Kidney (tissue), 14 donors: ENCODE data around the gene KIF1C. TPM values are rescaled to one million over a fixed set of nuclear protein-coding genes. Genes with fewer than 3 reads are reported as not detected.

ENCODE experiments used
- DNase-seq, 5 donors: peaks; one replicate each; pipeline ENCODE4 v3.0.0-alpha.2; 2013 to 2020
- FAIRE-seq: peaks from 2 replicates; lab custom pipeline; 2012; peaks lifted over from hg19 to GRCh38; lab: Jason Lieb, UNC
- H3K27ac ChIP-seq, 2 donors: one replicate each; pipeline ENCODE4 v1.7.0; 2013; ENCODE audit warnings: low read depth in 2 of 2, low read length in 2 of 2, inconsistent platforms in 1 of 2
- H3K27me3 ChIP-seq: one replicate; pipeline ENCODE4 v1.7.1; 2013; ENCODE audit warnings: low read length, inconsistent platforms; ENCODE audit not compliant: control insufficient read depth, insufficient read depth
- H3K36me3 ChIP-seq, 3 donors: one replicate each; pipeline versions ENCODE4 v1.7.0 to v1.7.1; 2013; ENCODE audit warnings: low read length in 3 of 3, control low read depth in 1 of 3, inconsistent platforms in 1 of 3; ENCODE audit not compliant: insufficient read depth in 3 of 3, control insufficient read depth in 2 of 3
- H3K4me1 ChIP-seq, 3 donors: one replicate each; pipeline versions ENCODE4 v1.7.0 to v1.7.1; 2013; ENCODE audit warnings: low read length in 3 of 3, inconsistent platforms in 1 of 3, low read depth in 1 of 3; ENCODE audit not compliant: control insufficient read depth in 2 of 3, insufficient read depth in 2 of 3
- H3K4me3 ChIP-seq, 3 donors: one replicate each; pipeline versions ENCODE4 v1.7.0 to v1.8.1; 2013; ENCODE audit warnings: low read length in 3 of 3, control low read depth in 1 of 3, inconsistent platforms in 1 of 3
- H3K9ac ChIP-seq, 3 donors: one replicate each; pipeline versions ENCODE4 v1.7.0 to v1.7.1; 2013; ENCODE audit warnings: low read length in 3 of 3, control low read depth in 1 of 3, inconsistent platforms in 1 of 3
- H3K9me3 ChIP-seq, 3 donors: one replicate each; pipeline versions ENCODE4 v1.7.0 to v1.7.1; 2013; ENCODE audit warnings: low read length in 3 of 3, control low read depth in 1 of 3, inconsistent platforms in 1 of 3; ENCODE audit not compliant: control insufficient read depth in 2 of 3, insufficient read depth in 1 of 3
- intact Hi-C: fragments of 100-400 bp; cut with DNase I; formaldehyde crosslinking; loops from one replicate; pipeline ENCODE4 v1.11.1; 2022
- polyA plus RNA-seq: library from polyadenylated mRNA; stranded (reverse); fragments of 350-450 nt; fragmentation: Illumina TruSeq; extraction: RNeasy Lipid Tissue Mini Kit (QIAGEN cat#74804); gene quantifications from one replicate; pipeline ENCODE4 v1.2.3, GENCODE V29; 2014; ENCODE audit warnings: low read depth, low replicate concordance; ENCODE audit not compliant: insufficient read depth
- total RNA-seq: library from RNA; stranded (reverse); fragmentation: NEBNext Ultra II Directional; extraction: Animal tissue kit (Norgen Biotek cat#: 25700); gene quantifications from one replicate; pipeline ENCODE4 v1.2.1, GENCODE V29; 2021
- TF ChIP-seq, protein P1 (sequence below): IDR thresholded peaks from 3 replicates; pipeline ENCODE4 v1.5.1; 2012; ENCODE audit warnings: mild to moderate bottlenecking, moderate library complexity, borderline replicate concordance; ENCODE audit not compliant: insufficient read depth; ENCODE audit errors: extremely low read depth
- donor health status: control.
- donor health status: control.
- donor health status: control.
- donor health status: control.
- donor health status: control.
- donor health status: DM: yes; HTN: yes; CAD: no.
- donor health status: Normal renal cell carcinoma (clear cell type).

KIF1C gene
- total and polyA plus RNA-seq, 2 donors from 2014 or later = 69.6 to 168 TPM

DNA sequence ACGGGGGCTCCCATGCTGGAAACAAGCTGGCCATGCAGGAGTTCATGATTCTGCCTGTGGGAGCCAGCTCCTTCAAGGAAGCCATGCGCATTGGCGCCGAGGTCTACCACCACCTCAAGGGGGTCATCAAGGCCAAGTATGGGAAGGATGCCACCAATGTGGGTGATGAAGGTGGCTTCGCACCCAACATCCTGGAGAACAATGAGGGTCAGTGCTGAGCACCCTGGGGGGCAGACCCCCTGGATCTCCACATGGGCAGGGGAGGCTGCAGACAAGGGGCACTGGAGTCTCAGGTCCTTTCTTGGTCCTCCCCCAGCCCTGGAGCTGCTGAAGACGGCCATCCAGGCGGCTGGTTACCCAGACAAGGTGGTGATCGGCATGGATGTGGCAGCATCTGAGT, 42.7 kb upstream of the KIF1C start:
- no peak overlapping the region for H3K4me3 ChIP-seq
- no peak overlapping the region for H3K9ac ChIP-seq
- peaks cover 0 to 11% (median 8%) of the 10 kb centered on the region in 3 donors for H3K4me1 ChIP-seq
- peaks cover 0 to 10% (median 7%) of the 10 kb centered on the region in 3 donors for H3K36me3 ChIP-seq
- intact Hi-C loops = no loop called here
- no peaks in the 10 kb centered on the region for H3K9me3 ChIP-seq
- FAIRE-seq = no peak
- no peak overlapping the region for H3K27ac ChIP-seq
- no peak for DNase-seq
- H3K27me3 ChIP-seq = no peaks in the 10 kb centered on the region
- TF ChIP-seq, protein P1, sequence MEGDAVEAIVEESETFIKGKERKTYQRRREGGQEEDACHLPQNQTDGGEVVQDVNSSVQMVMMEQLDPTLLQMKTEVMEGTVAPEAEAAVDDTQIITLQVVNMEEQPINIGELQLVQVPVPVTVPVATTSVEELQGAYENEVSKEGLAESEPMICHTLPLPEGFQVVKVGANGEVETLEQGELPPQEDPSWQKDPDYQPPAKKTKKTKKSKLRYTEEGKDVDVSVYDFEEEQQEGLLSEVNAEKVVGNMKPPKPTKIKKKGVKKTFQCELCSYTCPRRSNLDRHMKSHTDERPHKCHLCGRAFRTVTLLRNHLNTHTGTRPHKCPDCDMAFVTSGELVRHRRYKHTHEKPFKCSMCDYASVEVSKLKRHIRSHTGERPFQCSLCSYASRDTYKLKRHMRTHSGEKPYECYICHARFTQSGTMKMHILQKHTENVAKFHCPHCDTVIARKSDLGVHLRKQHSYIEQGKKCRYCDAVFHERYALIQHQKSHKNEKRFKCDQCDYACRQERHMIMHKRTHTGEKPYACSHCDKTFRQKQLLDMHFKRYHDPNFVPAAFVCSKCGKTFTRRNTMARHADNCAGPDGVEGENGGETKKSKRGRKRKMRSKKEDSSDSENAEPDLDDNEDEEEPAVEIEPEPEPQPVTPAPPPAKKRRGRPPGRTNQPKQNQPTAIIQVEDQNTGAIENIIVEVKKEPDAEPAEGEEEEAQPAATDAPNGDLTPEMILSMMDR = no peak

DNA sequence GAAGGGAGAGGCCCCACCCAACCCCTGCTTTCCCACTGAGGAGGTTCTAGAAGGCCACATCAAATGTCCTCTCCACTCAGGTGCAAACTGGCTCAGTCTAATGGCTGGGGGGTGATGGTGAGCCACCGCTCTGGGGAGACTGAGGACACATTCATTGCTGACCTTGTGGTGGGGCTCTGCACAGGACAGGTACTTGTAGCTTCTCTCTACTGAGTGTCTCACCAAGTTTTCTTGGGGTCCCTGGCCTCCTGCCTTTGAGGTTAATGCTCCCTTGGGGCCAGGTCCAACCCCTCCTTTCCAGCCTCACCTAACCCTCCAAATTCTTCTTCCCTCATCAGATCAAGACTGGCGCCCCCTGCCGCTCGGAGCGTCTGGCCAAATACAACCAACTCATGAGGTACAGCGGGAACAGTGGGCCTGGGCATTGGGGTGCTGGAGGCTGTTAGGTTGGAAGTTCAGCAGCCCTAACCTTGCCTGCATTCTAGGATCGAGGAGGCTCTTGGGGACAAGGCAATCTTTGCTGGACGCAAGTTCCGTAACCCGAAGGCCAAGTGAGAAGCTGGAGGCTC, 41.2 kb upstream of the KIF1C start:
- H3K9ac ChIP-seq = no peak overlapping the region
- no peaks in the 10 kb centered on the region for H3K4me1 ChIP-seq
- intact Hi-C loops = no loop called here
- peaks cover 2 to 18% (median 10%) of the 10 kb centered on the region in 3 donors for H3K36me3 ChIP-seq
- no peak overlapping the region for H3K27ac ChIP-seq
- no peak overlapping the region for H3K4me3 ChIP-seq
- TF ChIP-seq, protein P1 = no peak
- DNase-seq (no peak), FAIRE-seq (no peak)
- no peaks in the 10 kb centered on the region for H3K27me3 ChIP-seq
- H3K9me3 ChIP-seq = no peaks in the 10 kb centered on the region

DNA sequence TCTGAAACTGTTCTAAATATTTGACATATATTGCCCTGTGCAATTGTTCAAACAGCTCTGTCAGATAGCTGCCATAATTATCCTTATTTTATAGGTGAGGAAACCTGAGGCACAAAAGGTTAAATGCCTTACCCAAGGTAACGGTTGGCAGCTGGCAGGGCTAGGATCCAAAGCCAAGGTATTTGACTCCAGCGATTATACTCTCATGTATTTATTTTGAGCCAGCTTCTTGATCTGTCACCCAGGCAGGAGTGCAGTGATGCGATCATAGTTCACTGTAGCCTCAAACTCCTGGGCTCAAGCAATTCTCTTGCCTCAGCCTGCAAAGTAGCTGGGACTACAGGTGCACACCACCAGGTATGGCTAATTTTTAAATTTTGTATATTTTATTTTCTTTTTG, 39.6 kb upstream of the KIF1C start:
- no peak overlapping the region for H3K4me3 ChIP-seq
- DNase-seq (no peak), FAIRE-seq (no peak)
- no peaks in the 10 kb centered on the region for H3K27me3 ChIP-seq
- H3K4me1 ChIP-seq = no peaks in the 10 kb centered on the region
- no peaks in the 10 kb centered on the region for H3K9me3 ChIP-seq
- peaks cover 2 to 18% (median 10%) of the 10 kb centered on the region in 3 donors for H3K36me3 ChIP-seq
- TF ChIP-seq, protein P1 = no peak
- H3K27ac ChIP-seq = no peak overlapping the region
- intact Hi-C loops = no loop called here
- H3K9ac ChIP-seq = no peak overlapping the region
